ENCODE results near the gene DZIP3. TPM values are rescaled to one million over a fixed set of nuclear protein-coding genes. Genes with fewer than 3 reads are reported as not detected.

The DZIP3 gene
- total and polyA plus RNA-seq, 2 of the 8 experiments (the other 6 are each of a cell fraction or from before 2014, with no cell fraction given) = 10.4 to 24.3 TPM

DNA sequence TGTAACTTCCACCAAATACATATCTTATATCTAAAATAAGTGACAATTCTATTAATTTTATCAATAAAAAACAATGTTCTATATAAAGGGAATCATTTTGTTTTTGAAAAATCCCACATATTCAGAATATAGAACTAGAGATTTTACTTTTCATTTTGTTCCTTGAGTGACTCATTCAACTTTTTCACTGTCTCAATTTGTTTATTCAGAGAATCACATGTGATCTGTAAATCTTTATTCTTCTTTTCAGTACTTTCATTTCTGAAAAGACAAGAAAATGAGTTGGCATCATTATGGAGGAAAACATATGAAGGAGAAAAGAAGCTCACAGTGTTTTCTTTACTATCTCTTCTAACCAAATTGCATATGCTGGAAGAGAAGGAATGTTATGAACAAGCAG, 35.3 kb upstream of the DZIP3 start (continued):
- TF ChIP-seq, protein P1, sequence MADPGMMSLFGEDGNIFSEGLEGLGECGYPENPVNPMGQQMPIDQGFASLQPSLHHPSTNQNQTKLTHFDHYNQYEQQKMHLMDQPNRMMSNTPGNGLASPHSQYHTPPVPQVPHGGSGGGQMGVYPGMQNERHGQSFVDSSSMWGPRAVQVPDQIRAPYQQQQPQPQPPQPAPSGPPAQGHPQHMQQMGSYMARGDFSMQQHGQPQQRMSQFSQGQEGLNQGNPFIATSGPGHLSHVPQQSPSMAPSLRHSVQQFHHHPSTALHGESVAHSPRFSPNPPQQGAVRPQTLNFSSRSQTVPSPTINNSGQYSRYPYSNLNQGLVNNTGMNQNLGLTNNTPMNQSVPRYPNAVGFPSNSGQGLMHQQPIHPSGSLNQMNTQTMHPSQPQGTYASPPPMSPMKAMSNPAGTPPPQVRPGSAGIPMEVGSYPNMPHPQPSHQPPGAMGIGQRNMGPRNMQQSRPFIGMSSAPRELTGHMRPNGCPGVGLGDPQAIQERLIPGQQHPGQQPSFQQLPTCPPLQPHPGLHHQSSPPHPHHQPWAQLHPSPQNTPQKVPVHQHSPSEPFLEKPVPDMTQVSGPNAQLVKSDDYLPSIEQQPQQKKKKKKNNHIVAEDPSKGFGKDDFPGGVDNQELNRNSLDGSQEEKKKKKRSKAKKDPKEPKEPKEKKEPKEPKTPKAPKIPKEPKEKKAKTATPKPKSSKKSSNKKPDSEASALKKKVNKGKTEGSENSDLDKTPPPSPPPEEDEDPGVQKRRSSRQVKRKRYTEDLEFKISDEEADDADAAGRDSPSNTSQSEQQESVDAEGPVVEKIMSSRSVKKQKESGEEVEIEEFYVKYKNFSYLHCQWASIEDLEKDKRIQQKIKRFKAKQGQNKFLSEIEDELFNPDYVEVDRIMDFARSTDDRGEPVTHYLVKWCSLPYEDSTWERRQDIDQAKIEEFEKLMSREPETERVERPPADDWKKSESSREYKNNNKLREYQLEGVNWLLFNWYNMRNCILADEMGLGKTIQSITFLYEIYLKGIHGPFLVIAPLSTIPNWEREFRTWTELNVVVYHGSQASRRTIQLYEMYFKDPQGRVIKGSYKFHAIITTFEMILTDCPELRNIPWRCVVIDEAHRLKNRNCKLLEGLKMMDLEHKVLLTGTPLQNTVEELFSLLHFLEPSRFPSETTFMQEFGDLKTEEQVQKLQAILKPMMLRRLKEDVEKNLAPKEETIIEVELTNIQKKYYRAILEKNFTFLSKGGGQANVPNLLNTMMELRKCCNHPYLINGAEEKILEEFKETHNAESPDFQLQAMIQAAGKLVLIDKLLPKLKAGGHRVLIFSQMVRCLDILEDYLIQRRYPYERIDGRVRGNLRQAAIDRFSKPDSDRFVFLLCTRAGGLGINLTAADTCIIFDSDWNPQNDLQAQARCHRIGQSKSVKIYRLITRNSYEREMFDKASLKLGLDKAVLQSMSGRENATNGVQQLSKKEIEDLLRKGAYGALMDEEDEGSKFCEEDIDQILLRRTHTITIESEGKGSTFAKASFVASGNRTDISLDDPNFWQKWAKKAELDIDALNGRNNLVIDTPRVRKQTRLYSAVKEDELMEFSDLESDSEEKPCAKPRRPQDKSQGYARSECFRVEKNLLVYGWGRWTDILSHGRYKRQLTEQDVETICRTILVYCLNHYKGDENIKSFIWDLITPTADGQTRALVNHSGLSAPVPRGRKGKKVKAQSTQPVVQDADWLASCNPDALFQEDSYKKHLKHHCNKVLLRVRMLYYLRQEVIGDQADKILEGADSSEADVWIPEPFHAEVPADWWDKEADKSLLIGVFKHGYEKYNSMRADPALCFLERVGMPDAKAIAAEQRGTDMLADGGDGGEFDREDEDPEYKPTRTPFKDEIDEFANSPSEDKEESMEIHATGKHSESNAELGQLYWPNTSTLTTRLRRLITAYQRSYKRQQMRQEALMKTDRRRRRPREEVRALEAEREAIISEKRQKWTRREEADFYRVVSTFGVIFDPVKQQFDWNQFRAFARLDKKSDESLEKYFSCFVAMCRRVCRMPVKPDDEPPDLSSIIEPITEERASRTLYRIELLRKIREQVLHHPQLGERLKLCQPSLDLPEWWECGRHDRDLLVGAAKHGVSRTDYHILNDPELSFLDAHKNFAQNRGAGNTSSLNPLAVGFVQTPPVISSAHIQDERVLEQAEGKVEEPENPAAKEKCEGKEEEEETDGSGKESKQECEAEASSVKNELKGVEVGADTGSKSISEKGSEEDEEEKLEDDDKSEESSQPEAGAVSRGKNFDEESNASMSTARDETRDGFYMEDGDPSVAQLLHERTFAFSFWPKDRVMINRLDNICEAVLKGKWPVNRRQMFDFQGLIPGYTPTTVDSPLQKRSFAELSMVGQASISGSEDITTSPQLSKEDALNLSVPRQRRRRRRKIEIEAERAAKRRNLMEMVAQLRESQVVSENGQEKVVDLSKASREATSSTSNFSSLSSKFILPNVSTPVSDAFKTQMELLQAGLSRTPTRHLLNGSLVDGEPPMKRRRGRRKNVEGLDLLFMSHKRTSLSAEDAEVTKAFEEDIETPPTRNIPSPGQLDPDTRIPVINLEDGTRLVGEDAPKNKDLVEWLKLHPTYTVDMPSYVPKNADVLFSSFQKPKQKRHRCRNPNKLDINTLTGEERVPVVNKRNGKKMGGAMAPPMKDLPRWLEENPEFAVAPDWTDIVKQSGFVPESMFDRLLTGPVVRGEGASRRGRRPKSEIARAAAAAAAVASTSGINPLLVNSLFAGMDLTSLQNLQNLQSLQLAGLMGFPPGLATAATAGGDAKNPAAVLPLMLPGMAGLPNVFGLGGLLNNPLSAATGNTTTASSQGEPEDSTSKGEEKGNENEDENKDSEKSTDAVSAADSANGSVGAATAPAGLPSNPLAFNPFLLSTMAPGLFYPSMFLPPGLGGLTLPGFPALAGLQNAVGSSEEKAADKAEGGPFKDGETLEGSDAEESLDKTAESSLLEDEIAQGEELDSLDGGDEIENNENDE (IDR thresholded peaks at IDR 0.05; ENCODE audit: insufficient replicate concordance, low read length) = no peak
- TF ChIP-seq SAP30 (IDR thresholded peaks at IDR 0.05; ENCODE audit: insufficient read depth, insufficient replicate concordance, low read length) (no peak), CEBPB (IDR thresholded peaks at IDR 0.05; ENCODE audit: low read depth, low read length) (no peak), MAFK (IDR thresholded peaks at IDR 0.05; ENCODE audit: low read depth, low read length) (no peak), TEAD4 (IDR thresholded peaks at IDR 0.05; ENCODE audit: low read depth, low read length) (no peak), TCF12 (IDR thresholded peaks at IDR 0.05; ENCODE audit: low read depth, low read length) (no peak), BACH1 (IDR thresholded peaks at IDR 0.05; ENCODE audit: low read length) (no peak), TBP (IDR thresholded peaks at IDR 0.05; ENCODE audit: low read depth, low read length) (no peak), POLR2A (IDR thresholded peaks at IDR 0.05; ENCODE audit: control extremely low read depth in 1 of 2, low read depth in 2 of 2, low read length in 2 of 2) (no peak), GABPA (IDR thresholded peaks at IDR 0.05; ENCODE audit: borderline replicate concordance, insufficient read depth, low read length) (no peak)

Measured in H1 (cell line).